Bone marrow (tissue), 2 donors: ENCODE data around the gene PPP2R3C.
"Not testable (repeated sequence)": the region's sequence is repeated elsewhere in the genome, so short reads cannot be mapped to it uniquely, and the experiment has no call there.

ENCODE experiments used
- DNase-seq, 2 donors: peaks; one replicate each; lab custom pipeline; 2025; lab: John Stamatoyannopoulos, UW

PPP2R3C gene

DNA sequence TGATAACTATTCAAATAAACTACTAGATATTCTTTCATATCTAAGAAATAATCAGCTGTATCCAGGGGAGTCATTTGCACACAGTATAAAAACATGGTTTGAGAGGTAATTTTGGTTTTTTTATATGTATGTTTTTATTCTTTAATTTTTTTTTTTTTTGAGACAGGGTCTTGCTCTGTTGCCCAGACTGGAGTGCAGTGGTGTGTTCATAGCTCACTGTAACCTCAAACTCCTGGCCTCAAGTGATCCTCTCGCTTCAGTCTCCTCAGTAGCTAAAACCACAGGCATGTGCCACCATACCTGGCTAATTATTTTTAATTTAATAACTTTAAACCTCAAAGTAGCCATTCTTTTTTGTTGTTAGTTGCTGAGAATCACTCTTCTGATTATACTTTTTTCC, 2.3 kb upstream of the PPP2R3C start:
- DNase-seq: no peak

DNA sequence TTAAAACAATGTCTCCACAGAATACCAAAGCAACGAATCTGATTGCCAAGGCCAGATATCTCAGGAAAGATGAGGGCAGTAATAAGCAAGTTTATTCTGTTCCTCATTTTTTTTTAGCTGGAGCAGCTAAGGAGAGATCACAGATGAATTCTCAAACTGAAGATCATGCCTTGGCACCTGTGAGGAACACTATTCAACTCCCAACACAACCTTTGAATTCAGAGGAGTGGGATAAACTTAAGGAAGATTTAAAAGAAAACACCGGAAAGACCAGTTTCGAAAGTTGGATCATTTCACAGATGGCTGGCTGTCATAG, 1.6 kb upstream of the PPP2R3C start:
- DNase-seq: no peak

DNA sequence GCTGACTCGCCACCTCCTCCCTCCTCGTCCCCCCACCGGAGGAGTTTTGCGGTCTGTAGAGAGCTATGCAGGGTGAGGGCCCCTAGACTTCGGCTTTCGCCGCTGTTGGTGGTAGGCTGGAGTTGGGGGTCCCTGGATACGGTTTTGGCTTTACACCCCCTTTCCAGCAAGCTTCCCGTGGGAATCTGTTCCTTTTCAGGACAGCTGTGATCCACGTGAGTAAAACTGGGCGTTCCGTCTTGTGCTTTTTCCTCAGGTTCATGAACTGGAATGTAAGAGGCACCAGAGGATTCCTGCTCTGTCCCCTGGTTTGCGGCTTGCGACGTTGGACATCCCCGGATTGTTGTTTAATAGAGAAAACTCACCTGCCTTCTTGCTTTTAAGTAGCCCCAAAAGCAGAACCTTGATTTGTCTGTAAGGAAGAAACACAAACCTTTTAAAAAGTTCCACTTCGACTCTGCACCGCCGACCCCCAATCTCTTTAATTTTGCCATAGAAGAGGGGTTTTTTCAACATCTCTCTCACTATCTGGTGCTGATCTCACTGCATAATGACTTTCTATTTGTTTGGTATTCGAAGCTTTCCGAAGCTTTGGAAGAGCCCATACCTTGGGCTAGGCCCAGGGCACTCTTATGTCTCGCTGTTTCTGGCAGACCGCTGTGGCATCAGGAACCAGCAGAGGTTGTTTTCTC, 1.1 kb upstream of the PPP2R3C start:
- no peak for DNase-seq

DNA sequence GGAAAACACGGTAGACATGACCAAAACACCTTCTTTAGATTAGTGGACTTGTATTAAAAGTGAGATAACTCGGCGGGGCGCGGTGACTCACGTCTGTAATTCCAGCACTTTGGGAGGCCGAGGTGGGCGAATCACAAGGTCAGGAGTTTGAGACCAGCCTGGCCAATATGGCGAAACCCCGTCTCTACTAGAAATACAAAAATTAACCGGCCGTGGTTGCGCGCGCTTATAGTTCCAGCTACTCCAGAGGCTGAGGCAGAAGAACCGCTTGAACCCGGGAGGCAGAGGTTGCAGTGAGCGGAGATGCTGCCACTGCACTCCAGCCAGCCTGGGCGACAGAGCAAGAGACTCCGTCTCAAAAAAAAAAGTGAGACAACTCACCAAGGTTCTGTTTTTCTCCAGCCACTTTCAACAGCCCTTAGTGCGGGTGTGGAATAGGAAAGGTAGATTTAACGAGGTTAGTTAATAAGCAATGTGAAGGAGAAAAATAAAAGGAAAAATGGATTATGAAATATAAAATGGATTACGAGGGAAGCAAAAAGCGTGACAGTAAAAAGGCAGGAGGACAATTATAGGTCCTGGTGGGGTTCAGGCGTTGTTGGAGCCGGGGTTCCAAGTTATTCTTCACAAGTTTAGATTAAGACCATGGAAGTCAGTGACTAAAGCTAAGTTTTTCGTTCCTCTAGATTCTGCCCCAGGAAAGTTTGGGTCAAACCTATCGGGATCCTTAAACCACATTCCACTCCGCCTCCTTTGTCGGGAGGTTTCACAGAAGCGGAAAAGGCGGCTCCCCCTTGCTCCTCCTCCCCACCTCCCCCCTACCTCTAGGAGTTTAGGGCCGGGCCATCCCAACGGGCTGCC, 534 bp downstream of the PPP2R3C start:
- no peak for DNase-seq

DNA sequence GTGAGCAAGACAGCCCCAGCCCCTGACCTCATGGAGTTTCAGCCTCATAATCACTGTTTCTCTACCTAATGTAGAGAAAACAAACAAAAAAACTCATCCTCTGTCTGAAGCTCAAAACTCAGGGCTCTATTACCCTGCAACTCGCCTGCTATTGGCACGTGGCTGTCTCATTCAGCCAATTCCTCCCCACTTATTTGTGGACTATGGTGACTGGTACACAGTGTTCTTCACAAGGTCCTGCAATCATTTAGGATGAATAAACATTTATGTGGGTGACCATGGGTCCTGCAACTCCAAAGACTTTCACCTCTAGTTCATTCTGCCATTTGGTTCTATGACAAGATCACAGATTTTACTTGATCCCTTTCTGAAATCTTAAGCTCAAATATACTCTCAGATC, 4.7 kb downstream of the PPP2R3C start:
- DNase-seq: no peak

DNA sequence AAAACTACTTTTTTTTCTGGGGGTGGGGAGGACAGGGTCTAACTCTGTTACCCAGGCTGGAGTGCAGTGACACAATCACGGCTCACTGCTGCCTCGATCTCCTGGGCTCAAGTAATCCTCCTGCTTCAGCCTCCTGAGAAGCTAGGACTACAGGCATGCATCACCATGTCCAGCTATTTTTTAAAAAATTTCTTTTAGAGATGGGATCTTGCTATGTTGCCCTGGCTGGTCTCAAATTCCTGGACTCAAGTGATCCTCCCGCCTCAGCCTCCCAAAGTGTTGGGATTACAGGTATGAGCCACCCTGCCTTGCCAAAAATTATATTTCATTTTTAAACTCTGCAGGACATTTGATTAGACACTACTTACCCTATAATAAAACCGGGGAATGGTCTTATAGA, 5.5 kb downstream of the PPP2R3C start:
- DNase-seq: no peak

DNA sequence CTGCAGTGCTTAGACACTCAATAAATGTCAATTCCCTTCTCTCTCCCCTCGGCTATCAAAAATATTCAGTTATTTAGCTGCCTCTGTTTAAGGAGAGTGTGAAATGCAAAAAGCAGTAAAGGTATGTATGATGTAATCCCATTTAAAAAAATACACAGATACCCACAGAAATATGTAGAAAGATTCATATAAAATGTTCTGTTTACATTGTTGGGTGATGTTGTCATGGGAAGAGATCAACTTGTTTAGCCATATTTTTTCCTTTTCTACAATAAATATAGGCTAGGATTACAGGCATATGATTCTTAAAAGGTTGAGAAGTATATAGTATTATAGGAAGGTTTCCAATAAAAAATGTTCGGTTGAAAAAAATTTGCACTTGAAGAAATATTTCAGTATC, 7.8 kb downstream of the PPP2R3C start:
- no peak for DNase-seq

DNA sequence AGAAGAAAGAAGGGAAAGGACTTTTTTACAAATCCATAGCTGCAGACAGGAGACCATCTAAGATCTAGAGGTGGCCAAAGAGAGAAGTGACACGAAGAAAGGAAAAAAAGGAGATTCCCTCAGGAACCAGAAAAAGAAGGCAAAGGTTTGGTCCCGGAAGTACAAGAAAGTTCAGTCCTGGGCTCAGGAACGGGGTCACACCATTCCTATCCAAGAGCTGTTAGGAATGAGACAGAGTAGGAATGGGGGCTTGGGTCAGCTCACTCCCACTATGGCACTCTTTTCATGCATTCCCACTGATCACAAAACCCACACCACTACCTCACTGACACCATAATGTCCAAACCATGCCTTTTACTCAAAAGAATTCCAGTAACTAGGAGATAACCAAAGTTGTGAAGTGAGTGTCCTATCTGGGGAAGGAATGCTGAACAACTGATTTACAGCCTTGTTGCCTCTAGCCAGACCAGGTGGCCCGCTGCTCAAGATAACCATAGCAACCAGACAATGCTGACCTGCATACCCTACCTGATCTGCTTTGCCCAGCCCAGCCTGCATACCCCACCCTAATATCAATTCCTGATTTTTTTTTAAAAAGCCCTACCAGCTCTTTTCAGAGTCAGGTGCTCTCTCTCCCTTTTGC, 8.4 kb downstream of the PPP2R3C start:
- DNase-seq: no peak

DNA sequence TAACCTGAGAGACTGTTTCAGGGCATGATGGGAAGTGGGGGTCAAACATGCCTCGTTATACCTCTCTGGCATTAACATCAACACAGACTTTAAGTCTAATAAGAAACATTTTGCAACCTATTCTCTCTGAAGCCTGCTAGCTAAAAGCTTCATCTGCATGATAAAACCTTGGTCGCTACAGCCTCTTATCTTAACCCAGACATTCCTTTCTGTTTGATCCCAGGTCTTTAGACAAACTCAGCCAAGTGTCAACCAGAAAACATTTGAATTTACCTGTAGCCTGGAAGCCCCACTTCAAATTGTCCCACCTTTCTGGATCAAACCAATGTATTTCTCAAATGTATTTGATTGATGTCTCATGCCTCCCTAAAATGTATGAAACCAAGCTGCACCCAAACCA, 9.1 kb downstream of the PPP2R3C start:
- DNase-seq: no peak

DNA sequence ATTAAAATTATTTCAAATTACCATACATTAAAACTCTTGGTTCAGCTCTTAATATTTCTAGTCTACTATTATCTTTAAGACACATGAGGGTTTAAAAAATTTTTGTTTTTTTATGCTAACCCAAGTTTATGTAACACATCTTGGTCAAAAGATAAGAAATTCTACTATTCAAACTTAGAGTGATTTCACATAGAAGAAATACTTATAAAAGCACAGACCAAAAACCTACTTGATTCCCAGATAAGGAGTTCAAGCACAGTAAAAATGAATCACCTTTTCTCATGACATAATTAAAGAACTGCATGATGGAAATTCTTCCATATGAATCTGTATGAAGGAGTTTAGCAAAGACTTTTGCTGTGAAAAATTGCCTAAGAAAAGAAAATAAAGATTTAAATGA, 13.9 kb downstream of the PPP2R3C start:
- DNase-seq: no peak

DNA sequence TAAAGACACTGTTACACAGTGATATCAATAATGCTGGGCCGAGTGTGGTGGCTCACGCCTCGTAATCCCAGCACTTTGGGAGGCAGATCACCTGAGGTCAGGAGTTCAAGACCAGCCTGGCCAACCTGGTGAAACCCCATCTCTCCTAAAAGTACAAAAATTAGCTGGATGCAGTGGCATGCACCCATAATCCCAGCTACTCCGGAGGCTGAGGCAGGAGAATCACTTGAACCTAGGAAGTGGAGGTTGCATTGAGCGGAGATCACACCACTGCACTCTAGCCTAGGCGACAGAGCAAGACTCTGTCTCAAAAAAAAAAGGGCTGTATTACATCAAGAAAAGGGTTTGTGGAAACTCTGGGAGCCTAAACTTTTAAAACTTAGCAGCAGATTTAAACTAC, 27.1 kb downstream of the PPP2R3C start:
- DNase-seq: not testable (repeated sequence)

DNA sequence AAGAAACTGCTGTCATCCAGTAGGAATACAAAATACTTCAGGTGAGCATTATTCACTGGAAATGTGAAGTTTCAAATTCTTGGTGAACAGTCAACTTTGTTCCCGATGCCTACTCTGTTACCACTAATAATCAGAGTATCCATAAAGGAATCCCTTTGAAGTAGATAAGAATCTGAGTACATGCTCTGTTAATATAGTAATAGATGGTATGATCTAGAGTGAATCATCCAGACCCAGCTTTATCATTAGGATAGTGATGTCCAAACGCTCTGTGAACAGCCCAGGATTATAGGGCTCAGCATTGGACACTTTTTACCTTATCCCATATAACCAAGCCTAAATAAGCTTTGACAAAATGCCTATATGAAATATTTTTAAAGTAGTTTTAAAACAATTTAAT, 33.3 kb downstream of the PPP2R3C start:
- no peak for DNase-seq

DNA sequence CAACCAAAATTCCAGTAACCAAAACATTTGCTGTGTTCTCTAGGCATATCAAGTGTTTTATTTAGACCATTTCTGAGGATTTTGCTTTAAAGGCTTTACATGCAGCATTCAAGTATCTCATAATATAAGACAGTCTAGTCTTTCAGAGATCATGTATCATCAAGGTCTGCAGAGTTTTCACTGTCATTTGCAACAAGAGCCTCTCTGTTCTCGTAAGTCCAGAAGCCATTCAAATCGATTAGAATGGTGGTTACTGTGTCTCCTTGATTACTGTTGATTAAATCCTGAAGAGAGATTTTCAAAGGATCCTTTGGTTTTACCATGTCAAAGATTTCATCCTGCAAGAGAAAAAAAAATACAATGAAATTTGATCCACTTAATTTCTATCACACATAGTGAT, 36.3 kb downstream of the PPP2R3C start:
- DNase-seq: no peak

DNA sequence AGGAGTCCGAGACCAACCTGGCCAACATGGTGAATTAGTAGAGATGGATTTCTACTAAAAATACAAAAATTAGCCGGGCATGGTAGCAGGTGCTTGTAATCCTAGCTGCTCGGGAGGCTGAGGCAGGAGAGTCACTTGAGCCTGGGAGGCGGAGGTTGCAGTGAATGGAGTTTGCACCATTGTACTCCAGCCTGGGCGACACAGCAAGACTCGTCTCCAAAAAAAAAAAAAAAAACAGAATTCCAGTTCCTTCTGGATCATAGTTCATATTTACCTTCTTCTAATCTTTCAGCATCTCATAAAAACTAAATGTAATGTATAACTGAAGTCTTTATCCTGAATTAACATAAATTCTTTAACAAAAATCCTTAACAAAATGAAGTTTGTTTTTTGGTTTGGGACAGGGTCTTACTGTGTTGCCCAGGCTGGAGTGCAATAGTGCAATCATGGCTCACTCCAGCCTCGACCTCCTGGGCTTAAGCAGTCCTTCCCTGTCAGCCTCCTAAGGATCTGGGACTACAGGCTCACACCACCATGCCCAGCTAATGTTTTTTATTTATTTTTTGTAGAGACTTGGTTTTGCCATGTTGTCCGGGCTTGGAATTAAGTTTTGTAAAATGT, 38.1 kb downstream of the PPP2R3C start:
- DNase-seq: no peak

DNA sequence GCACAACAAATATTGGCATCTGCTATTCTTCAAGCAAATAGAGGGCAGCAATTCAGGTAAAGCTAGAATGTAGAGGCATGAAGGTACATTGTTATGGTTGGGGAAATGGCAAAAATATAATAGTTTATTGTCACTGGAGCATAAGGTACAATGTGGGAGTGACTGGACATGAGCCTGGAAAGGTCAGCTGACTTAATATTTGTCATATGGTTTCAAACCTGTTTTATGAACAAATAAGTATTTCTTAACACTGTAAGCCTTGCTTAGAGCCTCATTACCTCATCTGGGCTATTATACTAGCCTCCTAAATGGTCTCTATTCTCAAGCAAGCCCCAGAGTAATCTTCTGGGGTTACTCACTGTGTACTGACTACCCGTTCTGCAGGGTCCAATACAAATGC, 42.0 kb downstream of the PPP2R3C start:
- no peak for DNase-seq

DNA sequence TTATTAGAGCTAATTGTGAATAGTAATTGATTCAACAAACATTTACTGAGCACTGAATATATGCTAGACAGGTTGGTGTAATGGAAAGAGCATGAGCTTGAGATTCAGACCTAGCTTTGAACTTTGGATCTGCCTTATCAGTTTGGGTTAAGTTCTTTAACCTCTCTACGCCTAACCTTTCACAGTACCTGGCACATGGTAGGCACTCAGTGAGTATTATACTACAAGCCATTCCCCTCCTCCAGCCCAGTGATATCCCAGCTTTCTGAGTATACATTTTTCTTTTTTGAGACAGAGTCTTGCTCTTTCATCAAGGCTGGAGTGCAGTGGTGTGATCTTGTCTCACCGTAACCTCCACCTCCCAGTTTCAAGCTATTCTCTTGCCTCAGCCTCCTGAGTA, 43.7 kb downstream of the PPP2R3C start:
- DNase-seq: no peak

DNA sequence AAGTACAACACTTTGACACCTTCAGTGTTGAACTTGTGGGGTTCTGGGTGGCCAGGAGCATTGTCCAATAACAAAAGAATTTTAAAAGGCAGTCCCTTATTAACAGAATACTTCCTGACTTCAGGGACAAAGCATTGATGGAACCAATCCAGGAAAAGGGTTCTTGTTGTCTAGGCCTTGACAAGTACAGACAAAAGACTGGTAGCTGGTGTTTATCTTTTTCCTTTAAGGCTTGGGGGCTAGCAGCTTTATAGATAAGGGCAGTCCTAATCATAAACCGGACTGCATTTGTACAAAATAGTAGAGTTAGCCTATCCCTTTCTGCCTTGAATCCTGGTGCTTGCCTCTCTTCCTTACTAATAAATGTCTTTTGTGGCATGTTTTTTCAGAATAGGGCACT, 48.3 kb downstream of the PPP2R3C start:
- DNase-seq: no peak

DNA sequence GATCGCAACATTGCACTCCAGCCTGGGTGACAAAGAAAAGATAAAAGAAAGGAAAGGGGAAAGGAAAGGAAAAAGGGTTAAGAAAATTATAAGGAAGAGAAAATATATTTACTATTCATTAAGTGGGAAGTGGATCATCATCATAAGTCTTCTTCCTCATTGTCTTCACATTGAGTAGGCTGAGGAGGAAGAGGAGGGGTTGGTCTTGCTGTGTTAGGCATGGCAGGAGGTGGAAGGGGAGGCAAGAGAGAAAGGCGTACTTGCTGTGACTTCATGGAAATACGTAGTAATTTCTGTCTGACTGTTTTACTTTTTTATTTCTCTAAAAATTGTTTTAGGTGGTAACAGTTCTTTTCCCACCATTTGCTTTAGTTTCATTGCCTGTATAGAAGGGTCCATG, 49.6 kb downstream of the PPP2R3C start:
- no peak for DNase-seq

DNA sequence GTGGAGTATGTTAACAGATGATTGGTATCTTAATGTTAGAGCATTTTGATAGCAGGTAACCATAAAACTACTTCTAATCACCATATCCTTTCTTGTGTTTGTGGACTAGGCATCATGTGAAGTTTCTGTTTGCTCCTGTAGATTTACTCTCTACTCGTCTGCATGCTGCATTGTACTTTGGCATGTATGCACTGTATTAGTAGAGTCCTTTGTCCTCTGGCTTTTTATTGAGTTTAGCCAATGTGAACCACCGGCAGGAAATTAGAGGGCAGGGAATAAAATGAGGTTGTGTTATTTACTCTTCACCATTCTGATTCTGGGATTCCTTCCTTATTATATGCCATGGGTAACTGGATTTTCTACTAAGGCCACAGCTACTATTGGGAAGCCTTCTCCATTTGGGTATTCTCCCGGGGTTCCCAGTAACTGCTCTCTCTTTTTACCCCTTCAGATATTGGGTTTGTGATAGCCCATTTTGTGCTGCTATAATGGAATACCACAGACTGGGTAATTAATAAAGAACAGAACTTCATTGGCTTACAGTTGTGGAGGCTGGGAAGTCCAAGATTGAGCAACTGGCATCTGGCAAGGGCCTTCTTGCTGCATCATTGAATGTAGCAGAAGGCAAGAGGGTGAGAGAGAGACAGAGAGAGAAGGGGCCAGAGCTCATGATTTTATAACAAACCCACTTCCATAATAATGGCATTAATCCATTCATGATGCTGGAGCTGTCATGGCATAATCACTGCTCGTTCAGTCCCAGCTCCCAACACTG, 53.4 kb downstream of the PPP2R3C start:
- no peak for DNase-seq

DNA sequence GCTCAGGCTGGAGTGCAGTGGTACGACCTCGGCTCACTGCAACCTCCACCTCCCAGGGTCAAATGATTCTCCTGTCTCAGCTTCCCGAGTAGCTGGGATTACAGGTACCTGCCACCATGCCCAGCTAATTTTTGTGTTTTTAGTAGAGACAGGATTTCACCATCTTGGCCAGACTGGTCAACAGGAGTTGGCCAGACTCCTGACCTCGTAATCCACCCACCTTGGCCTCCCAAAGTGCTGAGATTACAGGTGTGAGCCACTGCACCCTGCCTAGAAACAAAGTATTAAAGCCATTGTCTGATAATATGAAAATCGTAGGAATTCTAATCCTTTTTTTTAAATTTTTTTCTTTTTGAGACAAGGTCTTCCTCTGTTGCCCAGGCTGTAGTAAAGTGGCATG, 56.1 kb downstream of the PPP2R3C start:
- DNase-seq: not testable (repeated sequence)

DNA sequence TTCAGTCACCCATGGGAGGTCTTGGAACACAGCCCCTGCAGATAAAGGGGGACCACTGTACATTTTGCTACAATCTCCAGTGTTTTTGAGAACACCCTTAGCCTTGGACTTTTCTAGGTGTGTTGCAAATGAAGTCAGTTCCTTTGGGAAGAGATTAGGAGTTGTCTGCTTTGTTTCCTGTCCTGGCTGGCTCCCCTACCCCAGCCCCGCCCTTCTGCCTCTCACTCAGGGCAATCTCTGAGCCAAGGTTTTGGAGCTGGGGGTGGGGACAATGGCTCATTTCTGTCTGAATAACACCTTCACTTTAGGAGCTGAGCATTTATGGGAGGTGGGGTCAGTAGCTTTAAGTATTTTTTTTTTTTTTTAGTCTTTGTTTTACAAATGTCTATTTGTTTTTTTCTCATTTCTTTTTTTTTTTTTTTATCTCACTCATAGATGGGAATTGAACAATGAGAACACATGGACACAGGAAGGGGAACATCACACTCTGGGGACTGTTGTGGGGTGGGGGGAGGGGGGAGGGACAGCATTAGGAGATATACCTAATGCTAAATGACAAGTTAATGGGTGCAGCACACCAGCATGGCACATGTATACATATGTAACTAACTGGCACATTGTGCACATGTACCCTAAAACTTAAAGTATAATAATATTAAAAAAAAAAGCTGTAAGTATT, 60.5 kb downstream of the PPP2R3C start:
- not testable (repeated sequence) for DNase-seq

DNA sequence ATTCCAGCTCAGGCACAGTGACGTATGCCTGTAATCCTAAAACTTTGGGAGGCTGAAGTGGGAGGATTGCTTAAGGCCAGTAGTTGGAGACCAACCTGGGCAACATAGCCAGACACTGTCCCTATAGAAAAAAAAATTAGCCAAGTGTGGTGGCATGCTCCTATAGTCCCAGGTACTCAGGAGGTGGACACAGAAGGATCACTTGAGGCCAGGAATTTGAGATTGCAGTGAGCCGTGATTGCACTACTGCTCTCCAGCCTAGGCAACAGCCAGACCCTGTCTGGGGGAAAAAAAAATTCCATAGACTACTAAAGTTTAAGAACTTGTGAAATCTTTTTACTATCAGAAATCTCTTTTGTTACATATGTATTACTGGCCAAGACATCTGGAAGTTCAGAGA, 69.2 kb downstream of the PPP2R3C start:
- no peak for DNase-seq
